OCI-LY3 (cell line): Measurements from ENCODE around the gene ANXA7.
"Not testable (repeated sequence)": the region's sequence is repeated elsewhere in the genome, so short reads cannot be mapped to it uniquely, and the experiment has no call there.

Source experiments
- CTCF ChIP-seq: fragments of 200-600, 300-600 bp; sonication (generic); IDR thresholded peaks from 2 replicates; pipeline ENCODE4 v1.5.1; 2014; ENCODE audit warnings: antibody characterized with exemption, low read length, low read depth
- EZH2phosphoT487 ChIP-seq: fragments of 200-600 bp; shearing (Covaris generic); IDR thresholded peaks from 2 replicates; pipeline ENCODE4 v1.6.1; 2018; ENCODE audit warnings: antibody characterized with exemption, mixed run types, low read depth

- not testable (repeated sequence) for TF ChIP-seq CTCF, EZH2phosphoT487
These were observed 19.5 kb downstream of the ANXA7 start for GRCh38 chr10:73394325-73394724.
